ENCODE results near the gene SETDB2. TPM values are rescaled to one million over a fixed set of nuclear protein-coding genes. Genes with fewer than 3 reads are reported as not detected.

Gene SETDB2
- total RNA-seq, 1 experiment from 2014 or later, result 7.3 TPM

DNA sequence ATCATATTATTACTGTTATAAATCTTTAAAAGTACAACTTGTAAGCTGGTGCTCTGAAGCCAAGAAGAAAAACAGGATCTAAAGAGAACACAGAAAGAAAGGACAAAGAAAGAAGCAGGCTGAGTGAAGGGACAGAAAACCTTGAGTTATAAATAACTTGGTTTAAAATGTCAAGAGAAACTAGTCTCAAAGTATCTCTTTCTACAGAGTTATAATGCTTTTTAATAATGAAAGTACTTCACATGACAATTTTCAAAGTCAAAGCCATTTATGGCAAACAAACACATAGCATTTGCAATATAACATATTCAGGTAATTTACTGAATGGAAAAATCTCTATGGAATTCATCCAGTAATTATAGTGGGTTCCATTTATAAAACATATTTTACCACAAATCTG lies 33.6 kb upstream of the SETDB2 start:
- POLR2A ChIA-PET, result no interaction called here
- CTCF ChIA-PET, result no interaction called here
- intact Hi-C loops (cut with micrococcal nuclease), result no loop called here
- H3K27ac Mint-ChIP-seq (ENCODE audit: low read depth, unreplicated experiment), result peak overlapping the region; percentile 28
- peaks cover 4% of the 10 kb centered on the region for H3K9me3 Mint-ChIP-seq (ENCODE audit: unreplicated experiment)
- DNase-seq (ENCODE audit: unreplicated experiment), result no peak
- TF ChIP-seq, protein P1, sequence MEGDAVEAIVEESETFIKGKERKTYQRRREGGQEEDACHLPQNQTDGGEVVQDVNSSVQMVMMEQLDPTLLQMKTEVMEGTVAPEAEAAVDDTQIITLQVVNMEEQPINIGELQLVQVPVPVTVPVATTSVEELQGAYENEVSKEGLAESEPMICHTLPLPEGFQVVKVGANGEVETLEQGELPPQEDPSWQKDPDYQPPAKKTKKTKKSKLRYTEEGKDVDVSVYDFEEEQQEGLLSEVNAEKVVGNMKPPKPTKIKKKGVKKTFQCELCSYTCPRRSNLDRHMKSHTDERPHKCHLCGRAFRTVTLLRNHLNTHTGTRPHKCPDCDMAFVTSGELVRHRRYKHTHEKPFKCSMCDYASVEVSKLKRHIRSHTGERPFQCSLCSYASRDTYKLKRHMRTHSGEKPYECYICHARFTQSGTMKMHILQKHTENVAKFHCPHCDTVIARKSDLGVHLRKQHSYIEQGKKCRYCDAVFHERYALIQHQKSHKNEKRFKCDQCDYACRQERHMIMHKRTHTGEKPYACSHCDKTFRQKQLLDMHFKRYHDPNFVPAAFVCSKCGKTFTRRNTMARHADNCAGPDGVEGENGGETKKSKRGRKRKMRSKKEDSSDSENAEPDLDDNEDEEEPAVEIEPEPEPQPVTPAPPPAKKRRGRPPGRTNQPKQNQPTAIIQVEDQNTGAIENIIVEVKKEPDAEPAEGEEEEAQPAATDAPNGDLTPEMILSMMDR (IDR thresholded peaks at IDR 0.05; ENCODE audit: unreplicated experiment), result no peak
- H3K27me3 Mint-ChIP-seq (ENCODE audit: insufficient read depth, unreplicated experiment), result no peaks in the 10 kb centered on the region
- H3K4me3 Mint-ChIP-seq (ENCODE audit: unreplicated experiment), result no peak overlapping the region
- no peaks in the 10 kb centered on the region for H3K36me3 Mint-ChIP-seq (ENCODE audit: insufficient read depth, unreplicated experiment)
- H3K4me1 Mint-ChIP-seq (ENCODE audit: insufficient read depth, unreplicated experiment), result no peaks in the 10 kb centered on the region
- BruUV-seq (replicated peaks), result no TSS peak

DNA sequence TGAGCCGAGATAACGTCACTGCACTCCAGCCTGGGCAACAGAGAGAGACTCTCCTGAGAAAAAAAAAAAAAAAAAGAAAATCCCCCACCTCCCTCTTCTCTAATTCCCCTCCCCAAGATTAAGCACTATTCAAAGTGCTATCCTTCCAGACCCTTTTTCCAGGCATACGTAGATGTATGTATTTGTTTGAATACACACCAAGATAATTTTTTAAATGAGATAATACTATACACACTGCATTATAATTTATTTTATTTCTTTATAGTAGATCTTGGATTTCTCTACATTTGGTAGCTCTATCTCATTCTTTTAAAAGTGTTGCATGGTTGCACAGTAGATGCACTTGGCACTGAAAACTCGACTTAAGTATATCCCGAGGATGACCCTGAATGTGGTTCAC lies 32.7 kb upstream of the SETDB2 start:
- intact Hi-C loops (cut with micrococcal nuclease), result no loop called here
- no peaks in the 10 kb centered on the region for H3K4me1 Mint-ChIP-seq (ENCODE audit: insufficient read depth, unreplicated experiment)
- H3K36me3 Mint-ChIP-seq (ENCODE audit: insufficient read depth, unreplicated experiment), result no peaks in the 10 kb centered on the region
- ChIA-PET POLR2A (no interaction called here), CTCF (interaction anchor here (0.6 kb wide), 1 partner anchor 17 kb away, joined by 4 read pairs; no protein-coding TSS in a partner anchor)
- H3K27me3 Mint-ChIP-seq (ENCODE audit: insufficient read depth, unreplicated experiment), result no peaks in the 10 kb centered on the region
- DNase-seq (ENCODE audit: unreplicated experiment), result no peak
- no peak overlapping the region for H3K4me3 Mint-ChIP-seq (ENCODE audit: unreplicated experiment)
- TF ChIP-seq, protein P1 (IDR thresholded peaks at IDR 0.05; ENCODE audit: unreplicated experiment), result no peak
- no peak overlapping the region for H3K27ac Mint-ChIP-seq (ENCODE audit: low read depth, unreplicated experiment)
- no peaks in the 10 kb centered on the region for H3K9me3 Mint-ChIP-seq (ENCODE audit: unreplicated experiment)
- BruUV-seq (replicated peaks), result no TSS peak

DNA sequence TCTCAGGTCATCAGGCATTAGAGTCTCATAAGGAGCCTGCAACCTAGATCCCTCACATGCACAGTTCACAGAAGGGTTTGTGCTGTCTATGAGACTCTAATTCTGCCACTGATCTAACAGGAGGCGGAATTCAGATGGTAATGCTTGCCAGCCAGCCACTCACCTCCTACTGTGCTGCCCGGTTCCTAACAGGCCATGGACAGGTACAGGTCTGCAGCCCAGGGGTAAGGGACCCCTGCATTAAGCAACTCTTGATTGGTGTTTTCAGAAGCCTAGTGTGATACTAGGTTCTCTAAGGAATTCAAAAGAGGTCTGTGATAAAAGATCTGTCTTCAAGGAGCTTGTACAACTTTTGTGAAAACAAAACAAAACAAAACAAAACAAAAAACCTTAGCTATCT lies 31.3 kb upstream of the SETDB2 start:
- TF ChIP-seq, protein P1 (IDR thresholded peaks at IDR 0.05; ENCODE audit: unreplicated experiment), result no peak
- Mint-ChIP-seq H3K9me3 (ENCODE audit: unreplicated experiment) (no peaks in the 10 kb centered on the region), H3K4me1 (ENCODE audit: insufficient read depth, unreplicated experiment) (no peaks in the 10 kb centered on the region), H3K27me3 (ENCODE audit: insufficient read depth, unreplicated experiment) (no peaks in the 10 kb centered on the region), H3K27ac (ENCODE audit: low read depth, unreplicated experiment) (no peak overlapping the region), H3K4me3 (ENCODE audit: unreplicated experiment) (no peak overlapping the region), H3K36me3 (ENCODE audit: insufficient read depth, unreplicated experiment) (no peaks in the 10 kb centered on the region)
- no peak for DNase-seq (ENCODE audit: unreplicated experiment)
- ChIA-PET CTCF (no interaction called here), POLR2A (no interaction called here)
- intact Hi-C loops (cut with micrococcal nuclease), result no loop called here
- BruUV-seq (replicated peaks), result no TSS peak

DNA sequence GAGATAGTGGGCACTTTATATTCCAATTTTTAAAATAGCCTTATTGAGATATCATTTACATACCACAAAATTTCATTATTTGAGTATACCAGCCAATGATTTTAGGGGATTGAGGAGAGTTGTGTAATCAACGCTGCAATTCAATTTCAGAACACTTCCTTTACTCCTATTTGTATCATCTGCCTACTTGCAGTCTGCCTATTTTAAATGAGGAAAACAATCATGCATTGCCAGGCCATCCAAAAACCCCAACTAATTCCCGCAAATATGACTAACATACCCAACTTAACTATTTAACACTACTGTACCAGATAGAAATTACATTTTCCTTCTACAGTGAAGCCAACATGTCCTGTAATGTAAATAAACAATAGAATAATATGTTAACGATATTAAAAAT lies 26.9 kb upstream of the SETDB2 start:
- ChIA-PET POLR2A (no interaction called here), CTCF (no interaction called here)
- no peak for DNase-seq (ENCODE audit: unreplicated experiment)
- Mint-ChIP-seq H3K4me3 (ENCODE audit: unreplicated experiment) (no peak overlapping the region), H3K36me3 (ENCODE audit: insufficient read depth, unreplicated experiment) (no peaks in the 10 kb centered on the region), H3K27ac (ENCODE audit: low read depth, unreplicated experiment) (no peak overlapping the region), H3K9me3 (ENCODE audit: unreplicated experiment) (no peaks in the 10 kb centered on the region), H3K27me3 (ENCODE audit: insufficient read depth, unreplicated experiment) (no peaks in the 10 kb centered on the region), H3K4me1 (ENCODE audit: insufficient read depth, unreplicated experiment) (no peaks in the 10 kb centered on the region)
- TF ChIP-seq, protein P1 (IDR thresholded peaks at IDR 0.05; ENCODE audit: unreplicated experiment), result no peak
- no TSS peak for BruUV-seq (replicated peaks)
- intact Hi-C loops (cut with micrococcal nuclease), result no loop called here
